GM10248 (cell line): Measurements from ENCODE around the gene CACNA1C.

Experiments
- CTCF ChIA-PET: fragments of 300-600 bp; sonication (Branson Sonifier 250); formaldehyde crosslinking; extraction: SDS; loops from one replicate; lab custom pipeline; 2021; ENCODE audit warnings: antibody characterized with exemption; lab: Yijun Ruan, JAX
- POLR2A ChIA-PET: fragments of 350-650 bp; sonication (Branson Sonifier 250); formaldehyde crosslinking; extraction: SDS; loops from one replicate; lab custom pipeline; 2020; ENCODE audit warnings: antibody characterized with exemption; lab: Yijun Ruan, JAX
- DNase-seq: peaks from one replicate; pipeline ENCODE4 v3.0.0; 2012; ENCODE audit errors: extremely low spot score
- TF ChIP-seq, protein P1 (sequence below): IDR thresholded peaks from 2 replicates; pipeline ENCODE4 v1.5.1; 2012; ENCODE audit warnings: mild to moderate bottlenecking, low read depth; ENCODE audit errors: extremely low read depth, missing control alignments, control extremely low read depth

Gene CACNA1C

DNA sequence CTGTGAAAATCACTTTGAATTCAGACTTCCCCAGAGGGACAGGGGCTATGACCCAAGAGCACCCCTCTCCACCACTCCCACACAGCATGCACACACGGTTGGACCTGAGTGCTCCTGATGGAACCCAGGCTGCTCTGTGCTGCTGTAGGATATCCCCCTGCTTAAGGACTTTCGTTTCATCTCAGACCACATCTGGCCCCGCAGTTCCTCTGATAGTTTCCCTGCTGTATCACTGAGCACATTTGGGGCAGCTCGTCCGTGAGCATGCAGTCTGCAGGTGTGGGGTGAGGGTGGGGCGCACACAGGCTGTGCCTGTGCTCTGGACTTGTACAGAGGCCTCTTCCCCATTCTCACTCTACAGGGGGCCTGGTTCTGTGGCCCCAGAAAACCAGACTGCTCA is 396.8 kb downstream of the CACNA1C start:
- DNase-seq = no peak
- ChIA-PET CTCF (no interaction called here), POLR2A (no interaction called here)
- TF ChIP-seq, protein P1, sequence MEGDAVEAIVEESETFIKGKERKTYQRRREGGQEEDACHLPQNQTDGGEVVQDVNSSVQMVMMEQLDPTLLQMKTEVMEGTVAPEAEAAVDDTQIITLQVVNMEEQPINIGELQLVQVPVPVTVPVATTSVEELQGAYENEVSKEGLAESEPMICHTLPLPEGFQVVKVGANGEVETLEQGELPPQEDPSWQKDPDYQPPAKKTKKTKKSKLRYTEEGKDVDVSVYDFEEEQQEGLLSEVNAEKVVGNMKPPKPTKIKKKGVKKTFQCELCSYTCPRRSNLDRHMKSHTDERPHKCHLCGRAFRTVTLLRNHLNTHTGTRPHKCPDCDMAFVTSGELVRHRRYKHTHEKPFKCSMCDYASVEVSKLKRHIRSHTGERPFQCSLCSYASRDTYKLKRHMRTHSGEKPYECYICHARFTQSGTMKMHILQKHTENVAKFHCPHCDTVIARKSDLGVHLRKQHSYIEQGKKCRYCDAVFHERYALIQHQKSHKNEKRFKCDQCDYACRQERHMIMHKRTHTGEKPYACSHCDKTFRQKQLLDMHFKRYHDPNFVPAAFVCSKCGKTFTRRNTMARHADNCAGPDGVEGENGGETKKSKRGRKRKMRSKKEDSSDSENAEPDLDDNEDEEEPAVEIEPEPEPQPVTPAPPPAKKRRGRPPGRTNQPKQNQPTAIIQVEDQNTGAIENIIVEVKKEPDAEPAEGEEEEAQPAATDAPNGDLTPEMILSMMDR = no peak

DNA sequence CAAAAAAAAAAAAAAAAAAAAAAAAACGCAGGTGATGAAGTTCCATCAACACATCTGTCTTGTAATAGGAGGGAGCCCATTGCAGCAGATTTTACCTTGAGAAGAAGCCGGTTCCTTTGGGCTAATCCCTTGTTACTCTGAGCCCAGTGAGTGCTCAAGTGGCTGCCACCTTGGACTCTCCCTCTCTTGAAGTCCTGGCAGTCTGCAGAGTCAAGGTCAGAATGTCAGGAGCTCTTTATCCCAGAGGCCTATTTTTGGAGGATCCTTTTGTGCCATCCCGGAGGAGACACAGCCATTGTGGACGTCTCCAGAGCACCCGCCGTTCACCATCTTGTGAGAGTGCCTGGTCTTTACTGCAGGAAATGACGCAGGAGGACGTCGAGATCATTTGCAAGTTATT is 397.8 kb downstream of the CACNA1C start:
- DNase-seq = no peak
- CTCF ChIA-PET = no interaction called here
- POLR2A ChIA-PET = no interaction called here
- TF ChIP-seq, protein P1 = no peak

DNA sequence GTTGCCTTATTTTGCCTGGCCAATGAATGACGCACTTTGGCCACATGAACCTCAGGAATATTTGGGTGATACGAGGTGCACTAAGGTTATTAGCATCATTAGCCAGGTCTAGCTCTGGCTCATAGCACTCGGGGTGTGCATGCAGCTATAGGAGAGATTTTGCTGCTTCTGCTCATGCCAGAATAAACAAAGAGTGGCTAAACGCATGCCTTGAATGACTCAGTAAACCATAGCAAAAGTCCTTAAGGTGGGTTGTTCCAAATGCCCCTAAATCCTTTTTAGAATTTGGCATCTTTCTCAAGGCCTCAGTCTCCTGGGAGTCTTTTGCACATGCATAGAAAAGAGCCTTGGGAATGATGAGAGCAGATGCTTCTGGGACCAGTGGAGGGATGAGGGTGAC is 398.2 kb downstream of the CACNA1C start:
- ChIA-PET POLR2A (no interaction called here), CTCF (no interaction called here)
- DNase-seq = no peak
- TF ChIP-seq, protein P1 = no peak

DNA sequence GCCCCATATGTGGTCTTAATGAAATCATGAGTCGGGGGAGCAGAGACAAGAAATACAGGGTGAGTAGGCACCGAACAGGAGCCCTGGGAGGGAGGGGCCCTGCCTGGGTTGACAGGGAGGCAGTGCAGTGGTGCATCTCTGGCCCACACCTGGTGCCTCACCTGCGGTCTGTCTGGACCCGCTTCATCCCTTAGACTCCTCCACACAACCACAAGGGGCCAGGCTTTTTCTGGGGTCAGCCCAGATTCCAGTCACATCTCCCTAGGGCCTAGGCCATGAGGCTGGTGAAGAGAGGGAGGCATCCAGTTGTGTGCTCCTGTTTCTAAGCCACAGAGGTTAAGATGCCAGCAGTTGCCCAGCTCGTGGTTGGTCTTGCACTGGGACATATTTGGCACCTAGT is 398.7 kb downstream of the CACNA1C start:
- no peak for DNase-seq
- TF ChIP-seq, protein P1 = no peak
- POLR2A ChIA-PET = no interaction called here
- CTCF ChIA-PET = no interaction called here

DNA sequence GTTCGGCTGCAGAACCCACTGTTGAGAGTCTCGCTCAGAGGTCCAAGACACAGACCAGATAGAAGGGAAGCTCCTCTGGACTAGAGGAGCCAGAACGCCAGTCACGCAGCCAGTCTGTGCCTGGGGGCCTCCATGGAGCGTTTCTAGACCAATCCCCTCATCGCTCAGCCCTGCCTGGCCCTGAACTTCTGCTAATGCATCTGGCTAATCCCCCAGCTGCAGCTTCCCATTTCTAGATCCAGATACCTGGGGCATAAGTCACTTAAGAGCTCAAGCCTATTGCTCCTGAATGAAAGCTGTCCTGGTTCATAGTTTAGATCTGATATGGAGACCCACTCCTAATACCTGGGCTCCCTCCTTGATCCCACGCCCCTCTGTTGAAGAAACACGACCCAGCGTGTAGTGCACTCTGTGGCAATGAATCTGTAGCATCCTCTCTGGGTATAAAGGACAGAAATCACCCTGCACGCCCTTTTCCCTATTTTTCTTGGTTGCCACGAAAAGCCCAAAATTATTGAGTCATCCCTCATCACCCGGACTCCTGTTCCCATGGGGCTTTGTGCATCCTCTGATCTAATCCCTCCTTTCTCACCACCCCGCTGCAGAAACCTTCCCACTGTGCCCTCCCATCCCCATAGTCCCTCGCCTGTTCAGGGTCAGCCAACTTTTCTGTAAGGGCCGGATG is 400.4 kb downstream of the CACNA1C start:
- no peak for DNase-seq
- CTCF ChIA-PET = no interaction called here
- TF ChIP-seq, protein P1 = no peak
- POLR2A ChIA-PET = no interaction called here

DNA sequence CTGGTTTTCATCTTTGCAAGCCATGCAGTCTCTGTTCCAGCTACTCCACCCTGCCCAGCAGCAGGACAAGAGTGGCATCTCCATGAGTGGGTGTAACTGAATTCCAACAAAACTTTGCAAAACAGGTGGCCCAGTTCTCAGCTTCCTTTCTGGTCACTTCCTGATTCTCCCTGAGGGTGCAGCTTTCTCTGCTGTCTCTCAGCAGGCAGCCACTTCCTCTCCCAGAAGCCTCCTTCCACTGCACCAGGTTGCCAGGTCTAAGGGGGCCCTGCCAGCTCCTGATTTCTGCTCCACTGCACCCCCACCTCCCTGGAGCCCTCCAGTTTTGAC is 400.9 kb downstream of the CACNA1C start:
- ChIA-PET POLR2A (no interaction called here), CTCF (no interaction called here)
- TF ChIP-seq, protein P1 = no peak
- DNase-seq = no peak

DNA sequence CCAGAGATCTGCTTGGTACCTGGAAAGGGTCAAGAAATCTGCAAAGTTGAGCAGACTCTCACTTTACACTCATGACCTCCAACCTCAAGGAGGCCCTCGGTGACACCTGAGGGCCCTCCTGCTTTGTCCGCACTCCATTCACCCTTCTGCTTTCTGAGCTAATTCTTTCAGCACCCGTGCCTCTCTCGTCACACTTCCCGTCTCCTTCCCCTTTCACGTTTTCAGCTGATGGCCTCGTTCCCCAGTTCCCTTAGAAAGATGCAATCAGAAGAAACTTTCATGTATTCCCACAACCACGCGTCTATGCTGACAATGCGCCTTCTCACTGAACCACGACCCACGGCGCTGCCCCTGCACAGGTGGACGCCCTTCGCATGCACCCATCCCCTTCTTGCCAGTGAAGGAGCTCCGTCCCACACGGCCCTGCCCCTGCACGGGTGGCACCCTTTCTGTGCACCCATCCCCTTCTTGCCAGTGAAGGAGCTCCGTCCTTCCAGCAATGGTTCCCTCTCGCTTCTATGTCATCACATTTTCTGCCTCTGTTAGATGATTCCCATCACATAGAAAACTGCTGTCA is 401.9 kb downstream of the CACNA1C start:
- DNase-seq = no peak
- ChIA-PET POLR2A (no interaction called here), CTCF (no interaction called here)
- TF ChIP-seq, protein P1 = no peak
